ENCODE results near the gene FOXRED2.
"Not testable (repeated sequence)": the region's sequence is repeated elsewhere in the genome, so short reads cannot be mapped to it uniquely, and the experiment has no call there.

The FOXRED2 gene

GRCh38 chr22:36520423-36520822, 13.6 kb upstream of the FOXRED2 start:
- Histone ChIP-seq H3K36me3 (ENCODE audit: control insufficient read depth, insufficient read depth, low read length) (peaks cover 98% of the 10 kb centered on the region), H3K27ac (ENCODE audit: insufficient read depth, low read length, poor library complexity, severe bottlenecking) (no peak overlapping the region), H3K9me3 (ENCODE audit: control insufficient read depth, low read length) (no peaks in the 10 kb centered on the region), H3K4me3 (ENCODE audit: insufficient read depth, low read depth, low read length, poor library complexity, severe bottlenecking) (no peak overlapping the region), H3K4me1 (ENCODE audit: control insufficient read depth, insufficient read depth, low read length, poor library complexity, severe bottlenecking) (no peaks in the 10 kb centered on the region), H3K27me3 (replicated peaks; ENCODE audit: control insufficient read depth, insufficient read depth, low read length, poor library complexity, severe bottlenecking) (no peaks in the 10 kb centered on the region)
- no peak for DNase-seq

GRCh38 chr22:36519906-36520305, 13.1 kb upstream of the FOXRED2 start:
- not testable (repeated sequence) for H3K9me3 ChIP-seq (ENCODE audit: control insufficient read depth, low read length); DNase-seq; H3K27ac ChIP-seq (ENCODE audit: insufficient read depth, low read length, poor library complexity, severe bottlenecking); H3K4me1 ChIP-seq (ENCODE audit: control insufficient read depth, insufficient read depth, low read length, poor library complexity, severe bottlenecking); H3K4me3 ChIP-seq (ENCODE audit: insufficient read depth, low read depth, low read length, poor library complexity, severe bottlenecking); H3K27me3 ChIP-seq (replicated peaks; ENCODE audit: control insufficient read depth, insufficient read depth, low read length, poor library complexity, severe bottlenecking)
- H3K36me3 ChIP-seq (ENCODE audit: control insufficient read depth, insufficient read depth, low read length): peaks cover 98% of the 10 kb centered on the region

- Histone ChIP-seq H3K36me3 (ENCODE audit: control insufficient read depth, insufficient read depth, low read length) (peaks cover 91% of the 10 kb centered on the region), H3K4me3 (ENCODE audit: insufficient read depth, low read depth, low read length, poor library complexity, severe bottlenecking) (no peak overlapping the region), H3K4me1 (ENCODE audit: control insufficient read depth, insufficient read depth, low read length, poor library complexity, severe bottlenecking) (no peaks in the 10 kb centered on the region), H3K27me3 (replicated peaks; ENCODE audit: control insufficient read depth, insufficient read depth, low read length, poor library complexity, severe bottlenecking) (no peaks in the 10 kb centered on the region), H3K27ac (ENCODE audit: insufficient read depth, low read length, poor library complexity, severe bottlenecking) (no peak overlapping the region), H3K9me3 (ENCODE audit: control insufficient read depth, low read length) (no peaks in the 10 kb centered on the region)
- no peak for DNase-seq
Measured at GRCh38 chr22:36514766-36515165, 7.9 kb upstream of the FOXRED2 start.

GRCh38 chr22:36512991-36513390, 6.2 kb upstream of the FOXRED2 start:
- H3K4me1 ChIP-seq (ENCODE audit: control insufficient read depth, insufficient read depth, low read length, poor library complexity, severe bottlenecking): no peaks in the 10 kb centered on the region
- no peaks in the 10 kb centered on the region for H3K9me3 ChIP-seq (ENCODE audit: control insufficient read depth, low read length)
- no peak overlapping the region for H3K4me3 ChIP-seq (ENCODE audit: insufficient read depth, low read depth, low read length, poor library complexity, severe bottlenecking)
- H3K27ac ChIP-seq (ENCODE audit: insufficient read depth, low read length, poor library complexity, severe bottlenecking): no peak overlapping the region
- H3K27me3 ChIP-seq (replicated peaks; ENCODE audit: control insufficient read depth, insufficient read depth, low read length, poor library complexity, severe bottlenecking): no peaks in the 10 kb centered on the region
- DNase-seq: no peak
- peaks cover 74% of the 10 kb centered on the region for H3K36me3 ChIP-seq (ENCODE audit: control insufficient read depth, insufficient read depth, low read length)

GRCh38 chr22:36512333-36512732, 5.5 kb upstream of the FOXRED2 start:
- Histone ChIP-seq H3K36me3 (ENCODE audit: control insufficient read depth, insufficient read depth, low read length) (peaks cover 68% of the 10 kb centered on the region), H3K27me3 (replicated peaks; ENCODE audit: control insufficient read depth, insufficient read depth, low read length, poor library complexity, severe bottlenecking) (no peaks in the 10 kb centered on the region), H3K9me3 (ENCODE audit: control insufficient read depth, low read length) (no peaks in the 10 kb centered on the region), H3K27ac (ENCODE audit: insufficient read depth, low read length, poor library complexity, severe bottlenecking) (no peak overlapping the region), H3K4me1 (ENCODE audit: control insufficient read depth, insufficient read depth, low read length, poor library complexity, severe bottlenecking) (peaks cover 1% of the 10 kb centered on the region), H3K4me3 (ENCODE audit: insufficient read depth, low read depth, low read length, poor library complexity, severe bottlenecking) (no peak overlapping the region)
- no peak for DNase-seq

- DNase-seq: no peak
- Histone ChIP-seq H3K27ac (ENCODE audit: insufficient read depth, low read length, poor library complexity, severe bottlenecking) (no peak overlapping the region), H3K36me3 (ENCODE audit: control insufficient read depth, insufficient read depth, low read length) (peaks cover 57% of the 10 kb centered on the region), H3K4me3 (ENCODE audit: insufficient read depth, low read depth, low read length, poor library complexity, severe bottlenecking) (no peak overlapping the region), H3K4me1 (ENCODE audit: control insufficient read depth, insufficient read depth, low read length, poor library complexity, severe bottlenecking) (peaks cover 4% of the 10 kb centered on the region), H3K9me3 (ENCODE audit: control insufficient read depth, low read length) (no peaks in the 10 kb centered on the region), H3K27me3 (replicated peaks; ENCODE audit: control insufficient read depth, insufficient read depth, low read length, poor library complexity, severe bottlenecking) (no peaks in the 10 kb centered on the region)
Measured at GRCh38 chr22:36510966-36511881, 4.4 kb upstream of the FOXRED2 start.

GRCh38 chr22:36510384-36510783, 3.5 kb upstream of the FOXRED2 start:
- peaks cover 49% of the 10 kb centered on the region for H3K36me3 ChIP-seq (ENCODE audit: control insufficient read depth, insufficient read depth, low read length)
- peaks cover 4% of the 10 kb centered on the region for H3K4me1 ChIP-seq (ENCODE audit: control insufficient read depth, insufficient read depth, low read length, poor library complexity, severe bottlenecking)
- H3K4me3 ChIP-seq (ENCODE audit: insufficient read depth, low read depth, low read length, poor library complexity, severe bottlenecking): no peak overlapping the region
- H3K27me3 ChIP-seq (replicated peaks; ENCODE audit: control insufficient read depth, insufficient read depth, low read length, poor library complexity, severe bottlenecking): no peaks in the 10 kb centered on the region
- H3K9me3 ChIP-seq (ENCODE audit: control insufficient read depth, low read length): no peaks in the 10 kb centered on the region
- H3K27ac ChIP-seq (ENCODE audit: insufficient read depth, low read length, poor library complexity, severe bottlenecking): no peak overlapping the region
- no peak for DNase-seq

GRCh38 chr22:36507518-36508010, 724 bp upstream of the FOXRED2 start:
- no peak for DNase-seq
- peaks cover 23% of the 10 kb centered on the region for H3K36me3 ChIP-seq (ENCODE audit: control insufficient read depth, insufficient read depth, low read length)
- peak overlapping the region; percentile 34 for H3K27ac ChIP-seq (ENCODE audit: insufficient read depth, low read length, poor library complexity, severe bottlenecking)
- H3K27me3 ChIP-seq (replicated peaks; ENCODE audit: control insufficient read depth, insufficient read depth, low read length, poor library complexity, severe bottlenecking): no peaks in the 10 kb centered on the region
- H3K9me3 ChIP-seq (ENCODE audit: control insufficient read depth, low read length): no peaks in the 10 kb centered on the region
- peaks cover 4% of the 10 kb centered on the region for H3K4me1 ChIP-seq (ENCODE audit: control insufficient read depth, insufficient read depth, low read length, poor library complexity, severe bottlenecking)
- H3K4me3 ChIP-seq (ENCODE audit: insufficient read depth, low read depth, low read length, poor library complexity, severe bottlenecking): peak overlapping the region; percentile 44

- Histone ChIP-seq H3K4me3 (ENCODE audit: insufficient read depth, low read depth, low read length, poor library complexity, severe bottlenecking) (peak overlapping the region; percentile 44), H3K27ac (ENCODE audit: insufficient read depth, low read length, poor library complexity, severe bottlenecking) (no peak overlapping the region)
Measured at GRCh38 chr22:36505998-36506635, 723 bp downstream of the FOXRED2 start.

More at GRCh38 chr22:36505998-36506635, 723 bp downstream of the FOXRED2 start:
- no peaks in the 10 kb centered on the region for H3K9me3 ChIP-seq (ENCODE audit: control insufficient read depth, low read length)
- DNase-seq: no peak
- peaks cover 4% of the 10 kb centered on the region for H3K4me1 ChIP-seq (ENCODE audit: control insufficient read depth, insufficient read depth, low read length, poor library complexity, severe bottlenecking)
- no peaks in the 10 kb centered on the region for H3K27me3 ChIP-seq (replicated peaks; ENCODE audit: control insufficient read depth, insufficient read depth, low read length, poor library complexity, severe bottlenecking)
- H3K36me3 ChIP-seq (ENCODE audit: control insufficient read depth, insufficient read depth, low read length): peaks cover 9% of the 10 kb centered on the region

All from effector memory CD4-positive, alpha-beta T cell (primary cell).